Measurements from ENCODE around the gene DNMT1.
"Not testable (repeated sequence)": the region's sequence is repeated elsewhere in the genome, so short reads cannot be mapped to it uniquely, and the experiment has no call there.

The DNMT1 gene

DNA sequence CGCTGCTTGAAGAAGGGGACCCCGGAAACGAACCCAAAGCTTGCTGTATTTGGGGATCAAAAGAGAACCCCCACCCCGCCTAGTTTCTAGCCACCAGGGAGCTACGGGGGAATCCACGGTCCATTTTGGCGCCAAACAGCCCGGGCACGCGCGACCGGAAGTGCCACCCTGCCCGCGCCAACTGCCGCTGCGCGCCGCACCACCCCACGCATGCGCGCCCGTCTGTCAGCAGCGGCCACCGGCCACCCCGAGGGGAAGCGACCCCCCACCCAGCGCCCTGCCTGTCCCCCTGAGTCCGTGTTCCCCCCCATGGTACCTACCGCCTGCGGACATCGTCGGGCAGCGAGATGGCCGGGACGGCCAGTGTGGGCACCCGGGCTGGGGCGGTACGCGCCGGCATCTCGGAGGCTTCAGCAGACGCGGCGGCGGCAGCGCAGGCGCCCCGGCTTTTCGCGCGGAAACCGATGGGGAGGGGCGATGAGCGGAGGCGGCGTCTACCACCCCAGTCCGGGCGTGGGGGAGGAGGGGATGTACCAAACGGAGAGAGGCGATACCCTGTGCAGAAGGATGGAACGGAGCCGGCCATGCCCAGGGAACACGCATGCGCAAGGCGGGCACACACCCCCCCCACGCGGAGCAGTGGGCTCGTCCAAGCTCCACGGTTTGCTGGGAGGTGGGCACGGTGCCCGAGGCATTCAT lies at the start of gene DNMT1:
TSS of gene DNMT1 (minus strand) at position 454 of the 699 bp plus-strand sequence. CDS start at position 400, 54 bp downstream.
- no peak for FAIRE-seq

DNA sequence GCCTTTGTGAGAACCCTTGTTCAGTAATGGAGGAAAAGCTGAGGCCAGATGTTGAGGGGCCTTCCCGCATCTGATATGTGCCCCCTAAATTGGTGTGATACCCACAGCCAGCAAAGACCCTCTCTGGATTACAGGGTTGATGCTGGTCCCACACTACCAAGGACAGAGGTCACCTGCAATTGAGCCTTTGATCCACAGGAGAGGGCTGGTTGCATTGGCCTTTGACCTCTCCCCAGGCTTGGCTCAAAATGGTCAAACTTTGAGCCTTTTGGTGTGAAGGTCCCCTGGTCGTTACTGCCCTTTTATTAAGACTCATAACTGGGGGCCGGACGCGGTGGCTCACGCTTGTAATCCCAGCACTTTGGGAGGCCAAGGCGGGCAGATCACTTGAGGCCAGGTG lies 48.9 kb upstream of the DNMT1 start:
- no peak for FAIRE-seq

DNA sequence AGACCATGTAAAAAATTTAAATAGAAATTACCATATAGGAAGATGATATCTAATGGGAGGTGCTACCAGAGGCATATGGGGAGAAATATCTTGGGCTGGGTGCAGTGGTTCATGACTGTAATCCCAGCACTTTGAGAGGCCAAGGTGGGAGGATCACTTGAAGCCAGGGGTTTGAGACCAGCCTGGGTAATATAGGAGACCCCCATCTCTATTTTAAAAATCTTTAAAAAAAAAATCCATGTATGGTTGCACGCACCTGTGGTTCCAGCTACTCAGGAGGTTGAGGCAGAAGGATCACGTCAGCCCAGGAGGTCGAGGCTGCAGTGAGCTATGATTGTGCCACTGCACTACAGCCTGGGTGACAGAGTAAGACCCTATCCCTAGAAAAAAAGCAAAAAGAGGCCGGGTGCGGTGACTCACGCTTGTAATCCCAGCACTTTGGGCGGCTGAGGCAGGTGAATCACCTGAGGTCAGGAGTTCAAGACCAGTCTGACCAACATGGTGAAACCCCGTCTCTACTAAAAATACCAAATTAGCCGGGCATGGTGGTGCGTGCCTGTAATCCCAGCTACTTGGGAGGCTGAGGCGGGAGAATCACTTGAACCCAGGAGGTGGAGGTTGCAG lies 47.2 kb upstream of the DNMT1 start:
- FAIRE-seq: not testable (repeated sequence)

DNA sequence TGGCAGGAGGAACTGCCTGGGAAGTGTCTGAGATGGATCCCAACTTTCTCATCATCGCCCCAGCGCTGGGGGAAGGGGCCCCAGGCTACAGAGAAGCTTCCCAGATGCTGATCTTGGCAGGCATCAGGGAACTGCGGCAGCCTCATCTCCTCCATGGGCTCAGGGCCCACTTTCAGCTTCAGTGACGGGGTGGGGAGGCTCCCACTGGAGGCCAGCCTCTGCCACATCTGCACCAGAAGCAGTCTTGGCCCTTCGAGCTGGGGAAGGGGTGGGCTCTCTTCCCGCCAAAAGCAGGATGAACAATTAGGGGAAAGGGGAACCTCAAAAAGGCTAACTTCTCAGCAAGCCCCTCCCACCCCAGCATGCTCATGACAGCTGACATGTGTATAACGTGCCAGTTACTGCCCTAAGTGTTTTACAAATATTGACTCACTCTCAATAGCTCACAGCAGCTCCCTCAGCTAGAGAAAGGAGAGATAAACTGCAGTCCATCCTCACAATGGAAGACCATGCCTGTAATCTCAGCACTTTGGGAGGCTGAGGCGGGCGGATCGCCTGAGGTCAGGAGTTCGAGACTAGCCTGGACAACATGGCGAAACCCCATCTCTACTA lies 43.5 kb upstream of the DNMT1 start:
- FAIRE-seq: no peak

DNA sequence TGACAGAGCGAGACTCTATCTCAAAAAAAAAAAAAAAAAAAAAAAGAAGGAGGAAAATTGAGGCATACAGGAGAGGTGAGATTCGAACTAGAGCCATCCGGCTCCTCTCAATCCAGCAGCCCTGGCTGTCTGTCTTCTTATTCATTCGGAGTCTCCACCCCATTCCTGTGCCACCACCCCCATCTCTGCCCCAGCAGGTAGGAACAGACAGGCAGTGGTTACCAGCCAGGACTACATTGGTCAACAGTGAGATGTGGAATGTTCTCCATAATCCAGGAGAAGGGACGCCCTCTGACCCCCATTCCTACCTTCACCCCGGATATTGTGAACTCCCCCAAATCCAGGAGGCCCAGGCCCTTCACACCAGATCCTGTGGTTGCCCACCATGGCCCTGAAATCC lies 42.9 kb upstream of the DNMT1 start:
- no peak for FAIRE-seq

DNA sequence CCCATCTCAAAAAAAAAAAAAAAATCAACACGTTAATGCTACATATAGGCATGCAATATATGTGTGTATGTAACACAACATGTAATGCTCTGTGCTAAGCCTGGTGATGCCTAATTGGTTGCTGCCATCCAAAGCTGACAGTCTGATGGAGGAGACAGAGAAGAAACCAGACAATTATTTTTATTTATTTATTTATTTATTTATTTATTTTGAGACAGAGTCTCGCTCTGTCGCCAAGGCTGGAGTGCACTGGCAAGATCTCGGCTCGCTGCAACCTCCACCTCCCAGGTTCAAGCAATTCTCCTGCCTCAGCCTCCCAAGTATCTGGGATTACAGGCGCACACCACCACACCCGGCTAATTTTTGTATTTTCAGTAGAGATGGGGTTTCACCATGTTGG lies 40.7 kb upstream of the DNMT1 start:
- FAIRE-seq: not testable (repeated sequence)

DNA sequence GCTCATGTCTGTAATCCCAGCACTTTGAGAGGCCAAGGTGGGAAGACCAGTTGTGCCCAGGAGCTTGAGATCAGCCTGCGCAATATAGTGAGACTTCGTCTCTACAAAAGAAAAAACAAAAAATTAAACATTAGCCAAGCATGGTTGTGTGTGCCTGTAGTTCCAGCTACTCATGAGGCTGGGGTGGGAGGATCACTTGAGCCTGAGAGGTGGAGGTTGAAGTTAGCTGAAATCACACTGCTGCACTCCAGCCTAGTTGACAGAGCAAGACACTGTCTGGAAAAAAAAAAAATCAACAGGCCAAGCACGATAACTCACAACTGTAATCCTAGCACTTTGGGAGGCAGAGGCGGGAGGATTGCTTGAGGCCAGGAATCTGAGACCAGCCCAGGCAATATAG lies 40.2 kb upstream of the DNMT1 start:
- FAIRE-seq: no peak

DNA sequence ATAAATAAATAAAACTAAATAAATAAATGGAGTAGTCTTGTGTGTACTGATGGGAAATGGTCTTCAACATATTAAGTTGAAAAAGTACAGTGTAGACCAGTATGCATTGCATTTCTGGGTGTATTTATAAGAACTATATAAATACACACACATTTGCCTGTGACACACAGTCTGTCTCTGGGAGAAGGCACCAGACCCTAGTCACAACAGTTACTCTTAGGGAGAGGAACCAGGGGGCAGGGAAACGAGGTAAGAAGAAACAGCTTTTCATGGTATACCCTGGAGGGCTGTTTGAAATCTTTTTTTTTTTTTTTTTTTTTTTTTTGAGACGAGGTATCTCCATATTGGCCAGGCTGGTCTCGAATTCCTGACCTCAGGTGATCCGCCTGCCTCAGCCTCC lies 39.2 kb upstream of the DNMT1 start:
- no peak for FAIRE-seq

DNA sequence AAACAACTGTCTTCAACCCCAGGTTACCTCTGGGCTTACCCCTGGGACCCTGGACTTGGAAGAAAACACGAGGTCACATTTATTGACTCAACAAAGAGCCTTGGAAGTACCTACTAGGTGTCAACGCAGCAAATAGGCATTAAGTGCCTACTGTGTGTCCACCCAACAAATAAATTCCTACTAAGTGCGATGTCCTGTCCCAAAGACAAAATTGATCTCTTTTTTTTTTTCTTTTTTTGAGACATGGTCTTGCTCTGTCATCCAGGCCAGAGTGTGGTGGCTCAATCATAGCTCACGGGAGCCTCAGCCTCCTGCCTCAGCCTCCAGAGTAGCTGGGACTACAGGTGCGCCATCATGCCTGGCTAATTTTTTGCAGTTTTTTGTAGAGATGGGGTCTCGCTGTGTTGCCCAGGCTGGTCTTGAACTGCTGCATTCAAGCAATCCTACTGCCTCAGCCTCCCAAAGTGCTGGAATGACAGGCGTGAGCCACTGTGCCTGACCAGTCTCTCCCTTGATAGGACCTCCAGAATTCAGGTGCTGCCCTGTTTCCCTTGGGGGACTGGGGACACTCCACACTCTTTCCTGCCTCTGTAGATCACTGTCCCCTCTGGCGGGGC lies 37.0 kb upstream of the DNMT1 start:
- no peak for FAIRE-seq

DNA sequence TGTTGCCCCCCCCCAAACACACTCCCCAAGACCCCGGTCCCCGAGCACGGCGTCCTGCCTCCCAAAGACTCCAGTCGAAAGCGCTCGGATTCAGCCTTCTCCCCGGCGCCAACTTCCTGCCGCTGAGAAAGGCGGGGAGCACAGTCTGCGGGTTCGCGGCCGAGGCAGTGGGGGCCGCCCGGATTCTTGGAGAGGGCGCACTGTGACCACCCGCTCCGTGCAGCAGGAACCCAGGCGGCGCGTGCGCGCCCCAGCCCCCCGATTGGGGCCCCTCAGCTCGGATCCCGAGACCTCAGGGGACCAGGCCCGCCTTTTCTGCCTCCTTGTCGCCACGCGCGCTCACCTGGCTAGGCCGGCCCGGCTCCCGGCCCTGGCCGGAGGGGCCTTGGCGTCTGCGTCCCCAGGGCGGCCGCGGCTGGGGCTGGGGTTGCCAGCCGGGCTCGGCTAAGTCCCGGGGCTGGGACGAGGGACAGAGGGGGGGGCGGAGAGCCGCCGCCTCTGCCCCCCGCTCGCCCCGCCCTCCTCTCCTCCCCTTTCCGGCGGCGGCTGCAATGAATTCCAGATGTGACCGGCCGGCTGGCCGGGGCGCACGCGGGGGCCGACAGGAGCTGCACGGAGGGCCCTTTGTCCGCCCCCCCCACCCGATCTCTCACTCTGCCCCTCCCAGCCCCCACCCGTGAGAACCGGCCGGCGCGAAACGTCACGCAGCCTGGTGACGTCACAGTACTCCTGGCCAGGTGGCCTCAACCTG lies 36.3 kb upstream of the DNMT1 start, which contains the start of gene S1PR2:
TSS of gene S1PR2 (minus strand) at position 471 of the 751 bp plus-strand sequence. CDS start 6,426 bp downstream, outside the sequence.
- FAIRE-seq: no peak

DNA sequence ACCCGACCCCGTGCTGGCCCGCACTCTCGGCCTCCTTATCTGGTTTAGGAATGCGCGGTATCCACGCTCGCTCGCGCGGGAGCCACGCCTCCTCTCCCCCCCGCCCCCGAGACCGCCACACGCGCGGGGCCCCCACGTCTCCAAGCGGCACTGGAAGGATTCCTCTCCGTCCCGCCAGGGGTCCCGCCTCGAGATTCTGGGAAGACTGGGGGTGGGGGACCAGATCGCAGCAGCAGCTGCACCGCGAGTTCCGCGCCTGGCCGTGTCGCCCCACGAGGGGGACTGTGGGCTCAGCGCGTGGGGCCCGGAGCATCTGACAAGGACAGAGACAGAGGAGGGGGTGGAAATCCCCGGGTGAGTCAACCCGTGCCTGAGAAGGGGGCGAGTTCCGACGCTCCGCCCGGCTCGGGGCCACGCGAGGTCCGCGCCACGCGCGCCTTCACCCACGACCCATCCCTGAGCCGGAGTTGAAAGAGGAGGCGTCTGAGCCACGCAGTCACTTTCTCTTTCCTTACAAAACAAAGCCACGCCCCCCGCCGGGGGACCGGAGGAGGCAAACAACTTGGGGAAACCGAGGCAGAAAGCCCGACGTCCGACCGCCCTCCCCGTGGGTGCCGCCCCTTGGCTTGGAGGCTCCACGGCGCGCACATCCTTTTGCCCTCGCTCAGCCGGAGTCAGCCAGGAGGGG lies 35.6 kb upstream of the DNMT1 start:
- FAIRE-seq: no peak

DNA sequence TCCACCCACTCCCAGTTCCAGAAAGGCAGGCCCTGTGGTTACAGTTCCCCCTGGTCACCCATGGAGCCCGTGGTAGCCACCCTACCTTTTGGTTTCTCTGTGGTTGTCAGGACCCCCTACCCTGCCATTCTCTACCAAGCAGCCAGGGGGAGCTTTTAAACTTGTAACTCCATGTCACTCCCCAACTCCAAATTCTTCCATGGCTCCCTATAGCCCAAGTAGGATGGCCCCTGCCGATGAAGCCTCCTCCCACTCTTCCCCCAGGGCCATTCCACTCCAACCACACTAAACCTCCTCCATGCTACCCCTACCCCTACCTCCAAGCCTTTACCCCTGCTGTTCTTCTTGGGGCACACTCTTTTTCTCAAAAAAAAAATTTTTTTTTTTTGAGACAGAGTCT lies 34.2 kb upstream of the DNMT1 start:
- no peak for FAIRE-seq

DNA sequence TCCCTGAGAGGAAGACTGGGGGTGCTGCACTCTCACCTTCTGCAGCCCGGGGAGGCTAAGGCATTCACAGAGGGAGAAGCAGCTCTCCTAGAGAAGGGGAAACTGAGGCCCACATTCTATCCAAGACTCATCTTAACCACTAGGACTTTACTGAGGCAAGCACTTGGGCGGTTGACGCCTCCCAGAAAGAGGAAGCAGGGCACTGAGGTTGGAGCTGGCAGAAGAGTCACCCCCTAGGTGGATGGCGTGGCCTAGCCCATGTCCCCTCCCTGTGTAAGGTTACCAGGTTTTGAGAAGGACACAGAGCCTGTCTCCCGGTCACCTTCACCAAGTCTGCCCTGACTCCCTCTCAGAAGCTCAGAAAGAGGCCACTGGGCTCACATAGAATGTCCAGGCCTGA lies 33.6 kb upstream of the DNMT1 start:
- no peak for FAIRE-seq

DNA sequence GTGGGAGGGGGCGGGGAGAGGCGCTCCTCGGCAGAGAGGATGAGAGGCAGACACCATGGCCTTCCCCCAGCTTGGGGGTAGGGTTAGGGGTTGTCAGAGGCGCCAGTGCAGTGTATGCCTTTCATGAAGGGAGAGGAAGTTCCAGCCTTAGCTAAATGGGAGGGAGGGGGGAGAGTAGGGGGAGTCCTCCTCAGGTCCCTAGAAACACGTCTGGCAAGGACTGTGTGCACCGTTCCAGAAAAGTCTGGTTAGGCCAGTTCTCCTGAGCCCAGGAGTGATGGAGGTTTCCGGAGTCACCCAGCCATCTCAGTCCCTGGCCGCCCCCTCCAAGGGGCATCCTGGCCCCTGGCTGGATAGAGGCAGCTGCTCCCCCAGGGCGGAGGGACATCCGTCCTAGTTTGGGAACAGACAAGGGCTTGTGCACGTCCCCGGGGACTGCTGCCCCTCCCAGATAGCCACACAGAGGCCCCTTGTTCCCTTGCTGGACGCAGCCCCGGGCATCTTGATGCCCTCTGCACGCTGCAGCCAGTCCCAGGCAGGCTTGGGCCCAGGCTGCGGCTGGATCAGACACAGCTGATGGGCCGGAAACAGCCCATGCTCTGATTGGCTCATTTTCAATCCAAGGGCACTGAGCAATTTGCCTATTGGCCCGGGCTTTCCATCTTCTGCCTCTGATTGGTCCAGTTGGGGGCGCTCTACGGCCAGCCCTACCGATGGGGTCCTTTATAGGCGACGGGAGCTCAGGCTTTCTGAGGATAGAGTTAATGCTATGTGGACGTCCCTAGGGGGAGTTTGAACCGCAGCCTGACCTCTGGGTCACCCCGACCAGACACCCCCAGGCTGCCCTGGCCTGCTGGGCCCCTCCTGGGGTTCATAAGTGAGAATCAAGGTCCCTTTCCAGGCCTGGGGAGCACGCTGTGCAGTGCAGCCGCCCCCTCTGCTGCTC lies 32.5 kb upstream of the DNMT1 start:
- no peak for FAIRE-seq

DNA sequence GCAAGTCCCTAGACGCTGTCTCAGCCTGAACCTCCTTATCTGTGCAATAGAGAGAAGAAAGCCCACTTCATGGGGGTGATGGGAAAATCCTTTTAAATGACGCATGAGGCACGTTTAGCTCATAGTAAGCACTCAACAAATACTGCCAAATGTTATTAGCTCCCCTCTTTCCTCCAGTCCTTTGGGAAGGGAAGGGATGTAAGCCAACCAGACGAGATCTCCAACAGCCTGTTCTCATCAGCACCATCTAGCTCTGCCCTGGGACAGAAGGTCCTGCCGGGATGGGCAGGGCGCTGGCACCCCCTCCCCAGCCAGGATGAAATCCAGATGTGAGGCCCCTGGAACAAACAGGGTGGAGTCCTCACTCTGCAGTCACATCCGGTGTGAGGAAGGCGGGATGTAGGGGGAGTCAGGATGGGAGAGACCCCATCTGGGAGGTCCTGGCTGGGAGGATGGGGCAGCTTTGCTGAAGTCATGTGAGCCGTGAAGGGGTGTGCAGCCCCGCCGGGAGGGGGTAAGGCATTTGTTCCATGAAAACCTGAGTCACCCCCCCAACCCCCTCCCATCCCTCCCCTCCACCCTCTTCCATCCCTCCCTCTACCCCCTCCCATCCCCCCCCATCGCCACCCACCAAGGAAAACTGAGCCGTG lies 31.7 kb upstream of the DNMT1 start:
- peak; percentile 60 for FAIRE-seq

DNA sequence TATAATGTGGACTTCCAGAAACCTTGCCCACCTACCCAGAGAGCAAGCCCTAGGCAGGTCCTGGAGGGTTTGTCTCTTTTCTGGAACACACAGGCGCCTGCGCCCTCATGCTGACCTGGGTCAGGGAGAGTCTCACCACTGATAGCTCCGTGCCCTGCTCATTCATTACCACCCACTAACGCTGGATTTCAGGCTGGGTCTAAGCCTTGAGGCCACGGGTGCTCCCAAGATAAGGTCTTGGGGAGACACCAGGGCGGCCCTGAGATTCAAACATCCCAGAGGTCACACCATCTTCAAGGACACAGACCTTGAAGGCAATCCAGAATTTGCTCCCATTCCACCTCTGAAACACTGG lies 31.2 kb upstream of the DNMT1 start:
- no peak for FAIRE-seq

DNA sequence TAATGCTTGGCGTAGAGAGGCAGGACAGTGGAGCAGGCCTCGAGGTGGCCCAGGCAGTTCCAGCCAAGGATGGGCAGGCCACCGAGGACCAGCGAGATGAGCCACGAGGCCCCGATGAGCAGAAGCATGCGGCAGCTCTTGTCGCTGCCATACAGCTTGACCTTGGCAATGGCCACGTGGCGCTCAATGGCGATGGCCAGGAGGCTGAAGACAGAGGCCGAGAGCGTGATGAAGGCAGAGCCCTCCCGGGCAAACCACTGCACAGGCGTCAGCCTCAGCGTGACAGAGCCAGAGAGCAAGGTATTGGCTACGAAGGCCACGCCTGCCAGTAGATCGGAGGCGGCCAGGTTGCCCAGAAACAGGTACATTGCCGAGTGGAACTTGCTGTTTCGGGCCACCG lies 29.6 kb upstream of the DNMT1 start:
- FAIRE-seq: no peak

DNA sequence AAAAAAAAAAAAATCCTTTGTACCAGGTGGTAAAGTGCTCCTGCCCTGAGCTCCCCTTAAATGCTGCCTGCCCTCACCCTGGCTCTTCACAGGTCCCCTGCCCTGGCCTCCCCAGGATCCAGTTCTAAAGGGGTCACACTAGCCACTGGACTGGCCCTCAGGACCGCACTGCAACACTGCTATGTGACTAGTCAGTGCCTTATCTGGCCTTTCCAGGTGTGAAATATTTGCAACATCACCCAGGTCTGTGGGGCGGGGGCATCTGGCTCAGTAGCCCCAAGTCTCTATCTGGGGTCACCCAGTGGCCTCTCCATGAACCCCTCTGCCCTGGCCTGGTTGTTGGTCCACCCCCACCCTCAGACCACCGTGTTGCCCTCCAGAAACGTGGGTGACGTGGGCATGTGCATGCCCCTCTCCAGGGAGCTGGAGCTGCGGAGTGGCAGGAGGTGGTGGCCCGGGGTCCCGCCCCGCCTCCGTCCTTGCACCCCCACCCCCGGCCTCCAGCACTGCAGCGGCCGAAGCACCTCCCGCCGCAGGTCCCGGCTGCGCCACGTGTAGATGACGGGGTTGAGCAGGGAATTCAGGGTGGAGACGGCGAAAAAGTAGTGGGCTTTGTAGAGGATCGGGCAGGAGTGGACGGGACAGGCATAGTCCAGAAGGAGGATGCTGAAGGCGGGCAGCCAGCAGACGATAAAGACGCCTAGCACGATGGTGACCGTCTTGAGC lies 28.9 kb upstream of the DNMT1 start:
- FAIRE-seq: no peak

DNA sequence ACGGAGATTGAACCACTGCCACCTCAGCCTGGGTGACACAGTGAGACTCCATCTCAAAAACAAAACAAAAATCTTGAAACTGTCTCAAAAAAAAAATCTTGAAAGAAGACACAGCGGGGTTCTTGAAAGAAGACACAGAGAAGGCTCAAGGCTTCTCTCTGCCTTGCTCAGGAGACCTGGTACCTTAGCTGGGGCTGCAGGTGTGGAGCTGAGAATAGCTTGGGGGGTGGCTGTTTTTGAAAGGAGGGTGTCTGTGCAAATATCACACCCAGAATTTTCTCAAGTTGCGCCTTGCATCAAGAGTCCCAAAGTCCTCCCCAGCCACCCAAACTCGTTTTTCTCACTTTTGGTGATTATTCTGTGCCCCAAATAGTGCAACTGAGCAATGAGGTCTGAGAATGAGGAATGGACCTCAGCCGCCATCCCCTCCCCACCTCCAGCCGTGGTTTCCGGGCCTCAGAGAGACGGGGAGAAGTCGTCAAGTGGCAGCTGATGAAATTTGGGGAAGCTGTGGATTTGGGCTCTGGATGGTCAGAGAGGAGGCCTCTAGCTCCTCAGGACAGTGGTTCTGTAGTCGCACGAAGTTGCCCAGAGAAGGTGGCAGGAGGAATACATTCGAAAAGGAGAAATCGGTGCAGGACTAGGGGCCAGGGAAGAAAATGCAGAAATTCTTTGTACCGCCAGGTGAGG lies 27.6 kb upstream of the DNMT1 start:
- no peak for FAIRE-seq
